M059J (cell line): ENCODE measurements around the gene MAT2A. TPM values are rescaled to one million over a fixed set of nuclear protein-coding genes. Genes with fewer than 3 reads are reported as not detected.

ENCODE experiments used
- DNase-seq: peaks from one replicate; pipeline ENCODE4 v3.0.0-alpha.2; 2012; ENCODE audit warnings: low read depth
- total RNA-seq: library from RNA; depleted of rRNA; stranded (reverse); fragments of >200 nt; shearing (Covaris generic); gene quantifications from 2 replicates; pipeline ENCODE4 v1.2.3, GENCODE V29; 2014; rRNA removed

MAT2A gene
- total RNA-seq = 42.2 and 72.4 TPM in 2 replicates

DNA sequence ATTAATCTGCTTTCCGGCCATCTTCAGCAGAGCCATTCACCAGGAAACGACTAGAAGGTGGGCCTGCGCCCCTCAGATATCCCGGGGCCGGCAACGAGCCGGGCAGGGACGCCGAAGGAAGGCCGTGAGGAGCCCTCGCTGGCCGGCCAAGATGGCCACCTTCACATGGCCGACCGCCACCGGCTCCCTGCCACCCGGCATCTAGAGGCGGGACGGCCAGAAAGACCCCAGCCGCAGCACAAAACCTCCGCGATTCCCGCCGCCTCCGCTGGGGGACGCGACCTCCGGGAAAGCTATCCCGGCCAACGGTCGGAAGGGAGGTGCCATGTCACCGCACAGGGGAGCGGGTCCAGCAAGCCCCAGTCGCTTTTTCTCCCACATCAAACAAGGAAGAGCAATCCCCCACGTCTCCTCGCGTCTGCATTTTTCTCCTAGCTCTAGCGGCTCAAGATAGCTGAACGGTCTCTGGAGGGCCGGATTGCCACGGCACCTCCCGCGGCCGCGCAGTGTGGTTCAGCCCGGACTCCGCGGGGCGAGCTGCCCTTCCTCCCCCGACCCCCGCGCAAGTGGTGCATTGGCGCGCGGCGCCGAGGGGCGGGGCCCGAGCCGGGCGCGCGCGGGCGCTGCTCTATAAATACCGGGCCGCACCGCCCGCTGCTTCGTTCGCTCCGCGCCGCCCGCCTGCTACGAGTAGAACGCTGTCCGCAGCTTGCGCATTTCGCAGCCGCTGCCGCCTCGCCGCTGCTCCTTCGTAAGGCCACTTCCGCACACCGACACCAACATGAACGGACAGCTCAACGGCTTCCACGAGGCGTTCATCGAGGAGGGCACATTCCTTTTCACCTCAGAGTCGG, at the start of gene MAT2A:
Gene MAT2A, plus strand, starts transcription at position 662 of the 854 bp plus-strand sequence. Its CDS starts 120 bp downstream, at position 782.
- DNase-seq = peak; percentile 83

DNA sequence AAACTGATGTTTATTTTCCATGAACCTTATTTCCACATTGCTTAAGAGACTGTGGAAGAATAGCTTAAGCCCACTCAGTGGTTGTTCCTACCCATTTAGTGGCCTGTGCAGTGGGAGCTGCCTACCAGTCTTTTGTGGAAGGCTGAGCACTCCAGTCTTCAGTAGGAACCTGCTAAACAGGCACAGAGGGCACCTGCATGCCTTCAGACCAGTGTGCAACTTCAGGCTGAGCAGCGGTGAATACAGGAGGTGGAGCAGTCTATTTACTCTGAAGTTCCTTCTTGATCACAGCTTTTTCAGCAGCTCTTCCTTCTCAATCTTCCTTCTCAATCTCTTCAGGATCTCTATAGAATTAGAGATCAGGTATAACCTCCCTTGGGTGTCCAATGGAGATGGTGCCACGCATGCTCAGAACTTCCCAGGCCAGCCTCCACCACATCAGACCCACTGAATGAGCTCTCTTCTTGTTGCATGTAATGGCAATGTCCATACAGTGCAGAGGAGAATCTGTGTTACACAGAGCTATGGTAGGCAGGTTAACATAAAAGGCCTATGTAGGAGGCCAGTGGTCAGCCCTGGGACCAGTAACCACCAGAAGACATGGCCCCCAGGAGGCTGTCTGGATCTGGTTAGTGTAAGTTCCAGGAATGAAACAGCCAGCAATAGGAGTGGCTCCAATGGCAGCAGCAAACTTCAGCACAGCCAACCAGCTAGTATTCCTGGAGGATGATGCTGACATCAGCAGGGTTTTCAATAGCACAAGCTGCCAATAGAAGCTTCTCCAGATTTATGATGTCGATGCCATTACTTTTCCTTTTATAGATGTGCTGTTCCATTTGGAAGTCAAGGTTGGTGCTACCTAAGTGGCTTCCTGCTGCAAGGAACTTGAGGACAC, 47.9 kb upstream of the MAT2A start:
- DNase-seq = no peak

DNA sequence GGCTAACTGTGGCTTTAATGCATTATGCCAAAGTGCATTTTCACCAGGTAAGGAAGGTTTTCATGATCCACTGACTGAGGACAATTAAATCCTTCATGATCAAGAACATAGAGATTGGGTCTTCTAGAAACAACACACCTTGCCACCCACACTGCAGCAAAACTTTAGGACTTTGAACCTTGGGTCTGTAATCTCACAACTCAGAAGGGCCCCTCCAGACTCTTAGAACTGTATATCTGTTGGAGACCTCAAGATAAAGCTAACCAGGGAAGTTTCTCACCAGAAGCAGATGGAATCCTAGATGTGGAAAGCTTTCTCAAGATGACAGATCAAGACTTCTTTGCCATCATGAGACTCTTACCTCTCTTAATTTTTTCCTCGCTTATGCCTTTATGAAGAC, 42.5 kb upstream of the MAT2A start:
- DNase-seq = no peak

DNA sequence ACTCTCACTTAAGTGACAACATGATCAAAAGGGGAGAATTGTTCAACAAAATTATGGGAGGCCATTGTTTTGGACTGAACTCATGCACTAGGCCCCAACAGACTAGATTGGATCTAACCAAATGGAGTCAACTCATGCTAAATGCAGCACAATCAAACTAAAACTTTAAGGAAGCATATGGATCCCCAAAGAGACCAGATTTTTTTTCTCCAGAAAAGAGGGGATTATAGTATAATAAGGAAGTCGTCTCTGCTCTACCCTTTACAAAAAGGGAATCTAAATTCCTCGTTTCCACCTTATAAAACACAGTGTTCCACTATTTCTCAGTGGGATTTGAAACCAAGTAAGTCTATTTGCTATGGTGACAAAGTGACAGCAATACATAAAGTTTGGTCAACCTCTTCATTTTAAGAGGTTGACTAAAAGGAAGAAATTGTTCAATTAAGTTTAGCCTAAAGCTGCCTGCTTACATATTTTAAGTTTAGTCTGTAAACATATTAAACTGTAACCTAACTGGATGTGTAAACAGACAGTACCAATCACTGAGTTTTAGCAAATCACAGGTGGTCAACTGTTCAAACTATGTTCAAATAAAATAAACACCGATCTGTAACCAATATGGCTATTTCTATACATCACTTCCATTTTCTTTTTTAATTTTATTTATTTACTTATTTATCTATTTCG, 40.9 kb upstream of the MAT2A start:
- DNase-seq = no peak

DNA sequence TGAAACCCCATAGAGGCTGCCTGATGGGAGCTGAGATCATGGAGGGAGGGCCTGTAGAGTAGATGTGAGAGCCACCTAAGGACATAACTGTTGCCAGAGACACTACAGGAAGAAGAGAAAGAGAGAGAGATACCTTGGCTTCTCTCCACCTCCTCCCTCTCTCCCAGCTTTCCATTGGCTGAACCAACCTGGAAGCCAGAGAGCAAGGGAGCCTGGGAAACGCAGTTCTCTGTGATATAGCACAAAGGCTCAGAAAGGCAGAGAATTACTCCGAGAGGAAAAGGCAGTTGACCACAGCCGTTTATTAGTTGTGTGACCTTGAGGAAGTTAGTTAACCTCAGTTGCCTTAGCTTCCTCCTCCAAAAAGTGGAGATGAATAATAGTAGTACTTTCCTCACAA, 37.7 kb upstream of the MAT2A start:
- DNase-seq = peak; percentile 83

DNA sequence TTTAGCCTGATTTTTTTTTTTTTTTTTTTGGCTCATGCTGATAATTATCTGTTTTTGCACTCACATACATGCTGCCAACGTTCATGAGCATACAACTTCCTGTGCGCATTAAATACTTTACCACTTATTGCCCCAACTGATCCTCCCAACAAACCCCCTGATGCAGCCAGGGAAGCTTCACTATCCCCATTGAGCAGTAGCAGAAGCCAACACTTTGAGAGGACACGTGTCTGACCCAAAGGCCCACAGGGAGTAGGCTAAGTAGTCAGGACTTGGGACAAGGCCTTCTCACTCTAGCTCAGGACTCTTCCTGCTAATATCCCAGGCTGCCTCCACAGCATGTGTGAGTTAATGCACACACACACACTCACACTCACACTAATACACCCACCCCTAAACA, 36.2 kb upstream of the MAT2A start:
- no peak for DNase-seq

DNA sequence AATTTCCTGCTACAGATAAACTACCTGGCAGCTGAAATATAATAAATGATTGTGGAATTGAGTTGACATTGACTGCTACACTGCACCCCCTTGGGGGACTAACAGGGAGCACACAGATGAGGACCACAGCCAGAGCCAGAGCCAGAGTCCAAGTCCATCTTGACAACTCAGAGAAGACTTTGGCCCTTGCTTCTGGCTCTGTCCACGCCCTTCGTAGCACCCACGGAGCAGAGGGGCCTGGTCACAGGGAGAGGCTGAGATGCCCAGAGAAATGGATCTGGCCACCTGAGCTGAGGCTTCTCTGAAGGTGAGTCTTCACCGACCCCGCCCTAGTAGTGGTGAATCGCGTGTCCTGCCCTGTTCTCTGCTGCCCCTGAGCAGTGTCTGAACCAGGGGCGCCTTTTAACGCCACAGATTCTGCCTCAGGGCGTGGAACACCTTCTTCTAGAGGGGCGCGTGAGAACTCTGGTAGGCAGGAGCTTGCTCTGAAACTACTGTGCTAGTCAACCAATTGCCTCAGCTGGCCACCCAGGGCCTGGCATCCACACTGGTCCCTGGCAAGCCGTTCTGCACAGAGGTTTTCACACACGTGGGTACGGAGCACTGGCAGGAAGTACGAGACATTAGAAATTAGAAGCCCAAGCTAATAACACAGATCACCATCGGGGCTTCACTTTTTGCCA, 35.7 kb upstream of the MAT2A start:
- peak; percentile 84 for DNase-seq

DNA sequence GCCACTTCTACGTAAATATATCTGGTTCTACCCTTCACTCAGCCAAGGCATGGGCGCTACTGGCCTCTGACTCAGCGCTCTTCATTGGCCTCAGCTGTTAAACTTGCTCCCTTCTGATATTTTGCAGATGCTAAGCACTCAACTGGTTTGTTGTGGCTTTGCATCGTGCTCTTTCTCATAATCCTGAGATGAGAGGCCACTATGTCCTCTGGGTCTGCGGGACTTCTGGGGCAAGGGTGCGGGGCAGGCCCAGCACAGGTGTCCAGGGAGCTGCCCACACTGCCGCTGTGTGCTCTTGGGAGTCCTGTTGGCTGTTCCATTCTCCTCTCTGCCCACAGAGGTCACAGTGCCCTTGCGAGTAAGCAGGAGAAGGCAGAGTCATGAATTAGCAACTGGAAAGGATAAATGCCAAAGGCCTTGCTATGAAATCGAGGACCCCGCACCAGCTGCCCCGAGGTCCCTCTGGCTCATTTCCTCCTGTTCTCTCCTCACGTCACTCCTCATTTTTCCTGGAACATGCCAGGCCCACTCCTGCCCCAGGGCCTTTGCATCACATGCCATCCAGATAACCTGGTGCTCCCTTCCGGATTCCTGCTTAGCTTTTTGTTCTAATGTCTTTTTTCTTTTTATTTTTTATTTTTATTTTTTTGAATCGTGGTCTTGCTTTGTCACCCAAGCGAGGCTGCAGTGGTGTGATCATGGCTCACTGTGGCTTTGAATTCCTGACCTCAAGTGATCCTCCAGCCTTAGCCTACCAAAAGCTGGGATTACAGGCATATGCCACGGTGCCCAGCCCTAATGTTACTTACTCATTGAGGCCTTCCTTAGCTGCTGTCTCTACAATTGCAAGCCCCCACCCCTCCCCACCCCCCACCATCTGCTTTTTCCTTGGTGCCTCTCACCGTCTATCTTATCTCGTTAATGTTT, 34.9 kb upstream of the MAT2A start:
- DNase-seq = peak; percentile 93

DNA sequence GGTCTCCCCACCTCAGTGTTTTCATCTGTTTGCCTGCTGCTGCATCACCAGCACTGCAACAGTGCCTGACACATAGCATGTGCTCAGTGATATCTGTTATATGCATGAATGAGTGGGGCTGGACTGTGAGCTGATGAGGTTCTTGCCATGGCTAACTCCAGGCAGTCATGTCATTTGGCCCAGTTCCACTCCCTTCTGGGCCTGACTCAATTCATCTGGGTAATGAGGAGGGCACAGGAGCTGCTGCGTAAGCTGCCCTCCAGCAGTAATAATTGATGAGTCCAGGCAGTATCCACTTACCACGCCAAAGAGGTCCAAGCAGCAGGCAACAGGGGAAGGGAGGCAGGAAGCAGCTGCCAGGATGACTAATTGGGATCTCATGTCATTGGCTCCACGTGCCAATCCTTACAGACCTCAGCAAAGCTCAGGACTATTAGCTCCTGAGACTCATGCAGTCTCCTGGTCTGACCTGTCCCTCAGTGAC, 34.1 kb upstream of the MAT2A start:
- peak; percentile 99 for DNase-seq

DNA sequence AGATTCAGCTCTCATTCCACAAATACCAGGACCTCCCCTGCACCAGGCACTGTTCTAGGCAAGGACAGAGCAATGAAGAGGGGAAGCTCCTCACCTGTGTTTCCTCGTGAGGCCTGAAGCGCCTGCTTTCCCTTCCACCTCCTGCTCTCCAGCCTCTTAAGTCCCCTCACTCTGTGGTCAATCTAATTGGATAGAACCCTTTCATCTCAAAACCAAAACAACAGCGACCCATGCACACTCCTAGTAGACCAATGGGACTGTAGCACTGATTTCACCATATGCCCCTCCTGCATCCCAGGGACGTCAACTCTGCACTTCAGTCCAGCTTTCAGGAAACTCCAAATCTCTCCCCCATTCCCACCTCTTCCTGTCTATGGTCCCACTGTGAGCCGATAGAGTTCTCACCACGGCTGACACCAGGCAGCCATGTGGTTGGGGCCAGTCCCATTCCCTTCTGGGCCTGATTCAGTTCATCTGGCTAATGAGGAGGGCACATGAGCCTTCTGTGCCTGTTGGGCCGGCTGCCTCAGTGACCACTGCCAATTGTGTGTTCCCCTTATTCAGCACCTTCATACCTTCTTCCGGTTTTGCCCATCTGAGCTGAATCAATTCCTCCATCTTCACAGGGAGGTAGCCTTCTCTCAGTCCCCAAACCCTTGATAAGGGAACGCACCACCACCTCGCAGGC, 33.3 kb upstream of the MAT2A start:
- DNase-seq = no peak

DNA sequence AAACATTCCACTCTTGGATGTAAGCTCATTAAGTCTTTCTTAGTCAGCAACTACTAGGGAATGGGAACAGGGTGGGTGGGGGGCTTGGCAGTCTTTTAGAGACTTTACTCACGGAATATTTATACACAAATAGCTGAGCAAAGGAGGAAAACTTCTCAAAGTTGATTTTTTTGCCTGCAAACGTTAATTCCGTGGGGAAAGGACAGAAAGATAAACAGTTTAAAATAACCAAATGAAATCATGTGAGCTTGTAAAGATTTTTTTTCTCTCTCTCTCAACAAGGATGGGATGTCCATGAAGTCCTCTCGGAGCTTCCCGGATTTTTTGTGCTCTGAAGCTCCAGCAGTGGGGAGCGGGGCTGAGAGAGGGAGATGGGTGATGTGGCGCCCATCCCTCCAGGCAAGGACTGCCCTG, 32.2 kb upstream of the MAT2A start:
- peak; percentile 51 for DNase-seq

DNA sequence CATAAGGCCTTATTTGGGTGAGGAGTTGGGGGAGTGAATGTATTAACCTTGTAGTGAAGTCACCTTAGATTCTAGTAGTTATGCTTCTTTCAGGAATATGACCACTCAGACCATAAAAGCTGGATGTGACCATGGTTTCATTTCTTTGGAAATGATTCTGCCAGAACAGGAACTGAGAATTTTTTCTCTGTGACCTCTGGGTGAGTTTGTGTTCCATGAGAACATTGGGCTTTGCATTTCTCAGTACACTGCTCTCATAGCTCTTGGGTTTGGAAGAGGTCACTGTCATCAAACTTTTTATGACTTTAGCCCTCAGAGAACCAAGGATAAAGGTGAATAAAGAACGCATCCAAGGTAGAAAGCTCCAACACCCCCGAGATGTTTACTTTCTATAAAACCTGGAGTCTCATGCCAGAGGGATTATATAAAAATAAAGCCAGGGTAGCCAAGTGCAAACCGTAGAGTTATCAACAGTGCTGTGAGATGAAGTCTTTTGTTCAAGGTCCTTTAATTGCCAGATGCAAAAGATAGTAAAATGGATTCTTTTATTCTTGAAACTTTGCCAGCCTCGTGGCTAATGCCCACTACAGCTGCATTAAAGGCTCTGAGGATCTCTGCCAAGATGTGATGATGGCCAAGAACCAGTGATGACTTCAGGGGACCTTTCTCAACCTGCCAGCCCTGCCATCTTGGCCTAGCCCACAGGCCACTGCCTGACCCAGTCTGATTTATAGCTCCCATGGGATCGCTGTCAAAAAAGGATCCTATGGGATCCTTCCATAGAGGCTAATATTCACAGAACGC, 27.8 kb upstream of the MAT2A start:
- DNase-seq = peak; percentile 82

DNA sequence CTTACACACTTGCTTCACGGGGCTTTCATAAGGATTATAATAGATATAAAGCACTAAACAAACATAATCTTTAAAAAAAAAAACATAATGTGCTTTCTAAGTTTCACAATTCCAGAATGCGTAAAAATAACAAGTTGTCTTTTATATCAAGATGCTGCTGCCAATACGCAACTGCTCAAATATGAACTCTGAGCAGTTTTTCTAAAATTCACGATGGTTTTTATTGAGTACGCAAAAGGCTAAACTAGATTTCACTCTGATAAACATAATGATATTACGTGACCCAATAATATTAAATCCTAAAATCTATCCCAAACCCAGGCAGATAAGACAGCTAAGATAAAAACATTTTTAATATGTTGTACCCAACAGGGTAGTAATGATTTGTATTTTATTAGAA, 24.6 kb upstream of the MAT2A start:
- no peak for DNase-seq

DNA sequence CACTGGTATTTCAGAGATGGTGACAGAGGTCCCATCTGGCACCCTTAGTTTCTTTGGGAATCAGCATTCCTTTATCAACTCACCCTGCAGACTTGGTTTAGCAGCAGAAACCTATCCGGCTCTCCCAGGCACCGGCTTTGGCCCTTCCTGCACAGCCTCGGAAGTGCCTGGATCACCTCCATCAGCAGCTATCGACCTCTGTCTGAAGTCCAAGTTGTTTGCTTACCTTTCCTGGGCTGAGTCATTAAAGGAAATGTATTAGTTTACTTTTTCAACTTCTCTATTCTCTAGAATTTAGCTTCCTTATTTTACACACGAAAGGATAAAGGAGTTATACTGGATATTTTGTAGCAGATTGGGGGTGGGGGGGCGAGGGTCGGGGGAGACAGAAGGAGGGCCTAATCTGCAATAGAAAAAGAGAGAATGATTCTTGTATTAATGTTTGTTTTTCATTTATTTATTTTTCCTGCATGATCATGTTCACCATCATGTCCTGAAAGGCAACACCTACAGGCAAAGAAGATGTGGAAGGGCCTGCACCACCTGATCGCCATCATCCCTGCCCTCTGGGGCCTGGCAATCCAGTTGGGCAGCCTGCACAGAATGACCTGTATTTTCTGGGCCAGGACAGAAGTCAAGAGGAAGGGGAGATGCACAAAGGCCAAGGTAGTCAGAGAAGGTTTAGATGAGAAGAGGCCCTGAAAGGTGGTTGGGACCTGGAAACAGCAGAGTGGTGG, 22.1 kb upstream of the MAT2A start:
- DNase-seq = peak; percentile 40

DNA sequence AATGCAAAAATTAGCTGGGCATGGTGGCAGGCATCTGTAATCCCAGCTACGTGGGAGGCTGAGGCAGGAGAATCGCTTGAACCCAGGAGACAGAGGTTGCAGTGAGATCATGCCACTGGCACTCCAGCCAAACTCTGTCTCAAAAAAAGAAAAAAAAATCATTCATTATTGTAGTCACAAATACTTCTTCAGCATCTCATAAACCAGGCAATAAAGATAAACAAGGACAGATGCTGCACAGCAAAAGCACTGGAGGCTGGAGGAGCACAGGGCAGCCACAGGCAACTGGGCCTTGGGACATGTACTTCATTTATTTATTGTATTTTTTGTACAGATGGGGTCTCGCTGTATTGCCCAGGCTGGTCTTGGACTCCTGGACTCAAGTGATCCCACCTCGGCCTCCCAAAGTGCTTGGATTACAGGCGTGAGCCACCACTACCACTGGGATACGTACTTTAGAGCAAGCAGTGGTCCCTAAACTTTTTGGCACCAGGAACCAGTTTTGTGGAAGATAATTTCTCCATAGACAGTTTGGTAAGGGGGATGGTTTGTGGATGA, 16.8 kb upstream of the MAT2A start:
- no peak for DNase-seq

DNA sequence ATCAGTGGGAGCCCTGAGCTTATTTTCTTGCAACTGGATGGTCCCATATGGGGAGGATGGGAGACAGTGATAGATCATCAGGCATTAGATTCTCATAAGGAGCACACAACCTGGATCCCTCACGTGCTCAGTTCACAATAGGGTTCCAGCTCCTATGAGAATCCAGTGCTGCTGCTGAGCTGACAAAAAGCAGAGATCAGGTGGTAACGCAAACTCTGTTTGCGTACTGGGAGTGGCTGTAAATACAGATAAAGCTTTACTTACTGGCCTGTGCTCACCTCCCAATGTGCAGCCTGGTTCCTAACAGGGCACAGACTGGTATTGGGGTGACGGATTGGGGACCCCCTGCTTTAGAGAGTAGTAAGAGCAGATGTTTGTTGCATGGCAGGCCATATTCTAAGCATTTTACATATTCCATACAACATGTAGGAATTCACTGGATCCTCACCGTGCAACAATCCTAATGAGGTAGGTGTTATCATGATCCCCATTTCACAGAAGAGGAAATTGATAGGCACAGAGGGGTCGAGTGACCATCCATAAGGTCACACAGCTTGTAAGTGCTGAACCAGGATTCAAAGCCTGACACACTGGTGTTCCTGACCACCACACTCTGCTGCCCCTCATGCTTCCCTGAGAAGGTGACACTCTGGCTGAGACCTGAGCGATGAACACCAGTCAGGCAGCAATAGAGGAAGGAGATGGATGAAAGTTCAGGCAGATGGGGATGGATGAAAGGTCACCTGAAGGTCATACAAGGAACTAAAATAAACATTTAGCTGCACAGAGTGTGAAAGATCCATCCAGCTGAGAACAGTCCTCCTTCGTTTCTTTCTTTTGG, 15.7 kb upstream of the MAT2A start:
- no peak for DNase-seq

DNA sequence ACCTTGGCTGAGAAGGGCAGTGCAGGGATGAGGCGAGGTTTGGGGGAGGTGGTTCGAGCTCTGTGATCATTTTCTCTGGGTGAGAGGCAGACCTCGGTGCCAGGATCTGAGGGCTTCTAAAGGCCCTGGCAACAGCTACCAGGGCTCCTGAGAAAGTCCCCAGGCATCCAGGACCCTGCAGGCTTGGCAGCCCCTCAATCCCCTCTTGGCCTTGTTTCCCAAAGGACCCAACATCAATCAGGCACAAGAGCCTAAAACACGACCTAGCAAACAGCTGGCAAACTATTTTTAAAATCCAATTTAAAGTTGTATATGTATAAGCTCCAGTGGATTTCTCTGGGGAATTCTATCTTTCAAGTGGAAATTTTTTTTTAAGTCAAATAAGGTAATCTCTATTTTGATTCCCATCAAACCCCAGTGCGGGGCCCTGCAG, 15.0 kb upstream of the MAT2A start:
- DNase-seq = no peak
